Loucy (cell line): ENCODE measurements around the gene BRK1.
"Not testable (repeated sequence)": the region's sequence is repeated elsewhere in the genome, so short reads cannot be mapped to it uniquely, and the experiment has no call there.

Experiments used
- H2AFZ ChIP-seq: fragments of 200-600 bp; sonication (generic); 2 replicates; pipeline ENCODE4 v1.6.0; 2016; ENCODE audit warnings: antibody characterized with exemption, mild to moderate bottlenecking, low read length, moderate library complexity
- H3F3A ChIP-seq: fragments of 200-600 bp; 2 replicates; pipeline ENCODE4 v1.6.0; 2016; ENCODE audit warnings: antibody characterized with exemption, low read depth, mild to moderate bottlenecking
- H3K27me3 ChIP-seq: fragments of 200-600 bp; sonication (generic); 2 replicates; pipeline ENCODE4 v1.6.1; 2014; ENCODE audit warnings: low read length, mild to moderate bottlenecking; ENCODE audit not compliant: insufficient read depth, poor library complexity, severe bottlenecking
- H3K36me3 ChIP-seq: fragments of 200-600 bp; sonication (generic); 2 replicates; pipeline ENCODE4 v1.6.1; 2016; ENCODE audit warnings: low read length; ENCODE audit not compliant: insufficient read depth
- H3K4me1 ChIP-seq: fragments of 200-600 bp; sonication (generic); 2 replicates; pipeline ENCODE4 v1.5.1; 2014; ENCODE audit warnings: low read length, mild to moderate bottlenecking; ENCODE audit not compliant: insufficient read depth, poor library complexity, severe bottlenecking
- H3K4me2 ChIP-seq: fragments of 200-600 bp; sonication (generic); 2 replicates; pipeline ENCODE4 v1.6.0; 2014; ENCODE audit warnings: antibody characterized with exemption, low read length, low read depth, mild to moderate bottlenecking; ENCODE audit not compliant: poor library complexity, severe bottlenecking
- H3K4me3 ChIP-seq: fragments of 200-600 bp; sonication (generic); 2 replicates; pipeline ENCODE4 v1.5.1; 2014; ENCODE audit warnings: low read length, mild to moderate bottlenecking, mixed read lengths; ENCODE audit not compliant: poor library complexity, severe bottlenecking
- H3K79me2 ChIP-seq: fragments of 200-600 bp; sonication (generic); 2 replicates; pipeline ENCODE4 v1.6.1; 2014; ENCODE audit warnings: low read length; ENCODE audit not compliant: insufficient read depth
- H3K9ac ChIP-seq: fragments of 200-600 bp; sonication (generic); 2 replicates; pipeline ENCODE4 v1.6.0; 2014; ENCODE audit warnings: mild to moderate bottlenecking, low read depth, low read length, moderate library complexity; ENCODE audit not compliant: poor library complexity, severe bottlenecking
- H3K9me2 ChIP-seq: fragments of 200-600 bp; sonication (generic); replicated peaks from 2 replicates; pipeline ENCODE4 v1.6.1; 2016; ENCODE audit warnings: low read depth, low read length, mixed read lengths
- H3K9me3 ChIP-seq: fragments of 200-600 bp; sonication (generic); 2 replicates; pipeline ENCODE4 v1.6.1; 2014; ENCODE audit warnings: mild to moderate bottlenecking, antibody characterized with exemption, low read length, low read depth; ENCODE audit not compliant: insufficient read depth
- H4K20me1 ChIP-seq: fragments of 200-600 bp; sonication (generic); 2 replicates; pipeline ENCODE4 v1.6.0; 2014; ENCODE audit warnings: antibody characterized with exemption, low read length, mild to moderate bottlenecking; ENCODE audit not compliant: insufficient read depth, poor library complexity, severe bottlenecking
- EZH2phosphoT487 ChIP-seq: fragments of 200-600 bp; IDR thresholded peaks from 2 replicates; pipeline ENCODE4 v1.6.1; 2018; ENCODE audit warnings: antibody characterized with exemption, mild to moderate bottlenecking, moderate library complexity, borderline replicate concordance
- TF ChIP-seq, protein P1 (sequence below): fragments of 200-600 bp; sonication (generic); conservative IDR thresholded peaks from 2 replicates; pipeline ENCODE4 v1.5.1; 2014; ENCODE audit warnings: mild to moderate bottlenecking, antibody characterized with exemption, low read length

The BRK1 gene

DNA sequence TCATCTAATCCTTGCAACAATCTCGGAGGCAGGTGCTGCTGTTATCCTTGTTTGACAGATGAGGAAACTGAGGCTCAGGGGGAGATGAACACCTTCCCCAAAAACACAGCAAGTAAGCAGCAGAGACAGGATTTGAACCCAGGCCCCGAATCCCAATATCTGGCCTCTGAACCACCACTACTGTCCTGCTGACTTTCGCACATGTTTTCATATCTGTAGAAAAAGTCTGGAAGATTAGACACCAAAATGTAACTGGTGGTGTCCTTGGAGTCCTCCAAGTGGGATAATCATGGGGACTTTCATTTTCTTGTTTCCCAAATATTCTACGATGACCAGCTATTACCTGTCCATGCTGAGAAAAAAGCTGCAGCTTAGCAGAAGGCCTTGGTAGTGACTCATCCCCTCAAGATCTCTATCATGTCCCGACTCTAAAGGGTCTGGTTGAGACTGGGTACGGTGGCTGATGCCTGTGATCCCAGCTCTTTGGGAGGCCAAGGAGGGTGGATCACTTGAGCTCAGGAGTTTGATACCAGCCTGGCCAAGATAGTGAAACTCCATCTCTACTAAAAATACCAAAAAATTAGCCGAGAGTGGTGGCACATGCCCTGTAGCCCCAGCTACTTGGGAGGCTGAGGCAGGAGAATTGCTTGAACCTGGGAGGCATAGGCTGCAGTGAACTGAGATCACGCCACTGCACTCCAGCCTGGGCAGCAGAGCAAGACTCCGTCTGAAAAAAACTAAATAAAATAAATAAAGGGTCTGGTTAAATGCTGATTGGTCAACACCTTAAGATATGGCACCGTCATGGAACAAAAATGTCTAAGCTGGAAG lies 57.8 kb downstream of the BRK1 start:
- Histone ChIP-seq H3K4me2 (no peak overlapping the region), H3K36me3 (no peaks in the 10 kb centered on the region), H3K4me3 (no peak overlapping the region)

DNA sequence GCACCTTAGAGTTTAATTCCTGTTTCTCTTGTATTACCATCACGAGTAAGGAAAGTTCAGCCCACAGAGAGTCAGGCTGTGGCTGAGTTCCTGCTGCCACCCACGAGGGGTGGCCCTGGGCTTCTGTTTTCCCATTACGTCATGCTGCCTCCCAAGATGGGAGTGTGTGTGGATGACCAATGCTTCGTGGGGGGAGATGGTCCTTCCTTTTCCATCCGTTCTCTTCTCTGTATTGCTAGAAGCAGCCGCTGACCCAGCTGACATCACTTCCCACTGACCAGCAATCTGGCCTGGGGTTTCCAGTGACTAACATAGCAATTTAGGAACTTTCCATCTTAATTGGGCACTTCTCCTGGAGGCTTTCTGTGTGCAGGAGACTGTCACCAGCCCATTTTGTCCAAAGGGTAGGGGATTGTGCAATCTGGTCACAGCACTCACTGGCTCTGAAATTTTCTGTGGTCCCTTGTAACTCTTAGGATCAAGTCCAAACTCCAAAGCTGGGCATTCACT lies 58.5 kb downstream of the BRK1 start:
- Histone ChIP-seq H3K79me2 (no peaks in the 10 kb centered on the region), H3K9ac (no peak overlapping the region)

More for the DNA sequence above, 57.8 kb downstream of the BRK1 start:
- Histone ChIP-seq H4K20me1 (no peaks in the 10 kb centered on the region), H3K9me2 (no peaks in the 10 kb centered on the region), H3K9ac (no peak overlapping the region), H3K79me2 (no peaks in the 10 kb centered on the region), H3K27me3 (no peaks in the 10 kb centered on the region), H2AFZ (no peak overlapping the region), H3K9me3 (peaks cover 7% of the 10 kb centered on the region; the same call in 1 of the 2 replicates), H3F3A (no peaks in the 10 kb centered on the region), H3K4me1 (no peaks in the 10 kb centered on the region)
- TF ChIP-seq, protein P1, sequence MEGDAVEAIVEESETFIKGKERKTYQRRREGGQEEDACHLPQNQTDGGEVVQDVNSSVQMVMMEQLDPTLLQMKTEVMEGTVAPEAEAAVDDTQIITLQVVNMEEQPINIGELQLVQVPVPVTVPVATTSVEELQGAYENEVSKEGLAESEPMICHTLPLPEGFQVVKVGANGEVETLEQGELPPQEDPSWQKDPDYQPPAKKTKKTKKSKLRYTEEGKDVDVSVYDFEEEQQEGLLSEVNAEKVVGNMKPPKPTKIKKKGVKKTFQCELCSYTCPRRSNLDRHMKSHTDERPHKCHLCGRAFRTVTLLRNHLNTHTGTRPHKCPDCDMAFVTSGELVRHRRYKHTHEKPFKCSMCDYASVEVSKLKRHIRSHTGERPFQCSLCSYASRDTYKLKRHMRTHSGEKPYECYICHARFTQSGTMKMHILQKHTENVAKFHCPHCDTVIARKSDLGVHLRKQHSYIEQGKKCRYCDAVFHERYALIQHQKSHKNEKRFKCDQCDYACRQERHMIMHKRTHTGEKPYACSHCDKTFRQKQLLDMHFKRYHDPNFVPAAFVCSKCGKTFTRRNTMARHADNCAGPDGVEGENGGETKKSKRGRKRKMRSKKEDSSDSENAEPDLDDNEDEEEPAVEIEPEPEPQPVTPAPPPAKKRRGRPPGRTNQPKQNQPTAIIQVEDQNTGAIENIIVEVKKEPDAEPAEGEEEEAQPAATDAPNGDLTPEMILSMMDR, result no peak
- TF ChIP-seq EZH2phosphoT487, result no peak

DNA sequence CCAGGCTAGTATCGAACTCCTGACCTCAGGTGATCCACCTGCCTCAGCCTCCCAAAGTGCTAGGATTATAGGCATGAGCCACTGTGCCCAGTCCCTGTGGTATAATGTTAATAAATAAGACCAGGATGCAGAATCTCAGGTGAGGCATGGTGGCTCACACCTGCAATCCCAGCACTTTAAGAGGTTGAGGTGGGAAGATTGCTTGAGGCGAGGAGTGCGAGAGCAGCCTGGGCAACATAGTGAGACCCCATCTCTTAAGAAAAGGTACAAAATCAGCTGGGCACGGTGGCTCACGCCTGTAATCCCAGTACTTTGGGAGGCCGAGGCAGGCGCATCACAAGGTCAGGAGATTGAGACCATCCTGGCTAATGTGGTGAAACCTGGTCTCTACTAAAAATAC lies 59.9 kb downstream of the BRK1 start:
- H4K20me1 ChIP-seq, H3K36me3 ChIP-seq, H2AFZ ChIP-seq, H3K9ac ChIP-seq, H3K4me3 ChIP-seq, H3F3A ChIP-seq, H3K4me2 ChIP-seq, H3K4me1 ChIP-seq, H3K9me2 ChIP-seq, H3K79me2 ChIP-seq, H3K9me3 ChIP-seq, H3K27me3 ChIP-seq: not testable (repeated sequence)

More for the DNA sequence above, 58.5 kb downstream of the BRK1 start:
- no peak overlapping the region for H2AFZ ChIP-seq
- no peak overlapping the region for H3K4me3 ChIP-seq
- H3K9me3 ChIP-seq, result peaks cover 1% of the 10 kb centered on the region; the same call in 1 of the 2 replicates
- no peaks in the 10 kb centered on the region for H3F3A ChIP-seq
- no peaks in the 10 kb centered on the region for H3K36me3 ChIP-seq
- no peak overlapping the region for H3K4me2 ChIP-seq
- no peak for TF ChIP-seq EZH2phosphoT487
- TF ChIP-seq, protein P1, result no peak
- H3K4me1 ChIP-seq, result no peaks in the 10 kb centered on the region
- no peaks in the 10 kb centered on the region for H4K20me1 ChIP-seq
- H3K27me3 ChIP-seq, result no peaks in the 10 kb centered on the region
- no peaks in the 10 kb centered on the region for H3K9me2 ChIP-seq

DNA sequence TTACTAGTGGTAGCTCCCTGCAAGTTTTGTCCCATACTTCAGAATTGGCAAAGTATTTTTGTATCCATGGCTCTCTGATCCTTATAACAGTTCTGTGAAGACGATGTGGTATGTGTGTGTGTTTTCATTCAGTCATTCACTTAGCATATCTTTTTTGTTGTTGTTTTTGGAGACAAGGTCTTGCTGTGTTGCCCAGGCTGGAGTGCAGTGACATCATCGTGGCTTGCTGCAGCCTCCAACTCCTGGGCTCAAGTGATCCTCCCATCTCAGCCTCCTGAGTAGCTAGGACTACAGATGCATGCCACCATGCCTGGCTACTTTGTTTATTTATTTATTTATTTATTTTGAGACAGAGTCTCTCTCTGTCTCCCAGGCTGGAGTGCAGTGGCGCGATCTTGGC lies 60.7 kb downstream of the BRK1 start:
- H3K9me2 ChIP-seq, H3K9me3 ChIP-seq, H4K20me1 ChIP-seq, H3F3A ChIP-seq, H3K79me2 ChIP-seq, H3K4me2 ChIP-seq, H3K36me3 ChIP-seq, H3K9ac ChIP-seq, H3K4me1 ChIP-seq, H3K4me3 ChIP-seq, H2AFZ ChIP-seq, H3K27me3 ChIP-seq: not testable (repeated sequence)
